GM12878 (cell line): Measurements from ENCODE around the gene FLOT1. TPM values are rescaled to one million over a fixed set of nuclear protein-coding genes. Genes with fewer than 3 reads are reported as not detected.

Source experiments
- ATAC-seq: fragments of 200-7000 bp; cut with Tn5 transposase; 3 replicates; pipeline ENCODE4 v1.9.1; 2020; ENCODE audit warnings: mild to moderate bottlenecking, moderate library complexity
- BruUV-seq: library from RNA; stranded (reverse); fragments of 400-500 nt; replicated peaks from 2 replicates; lab custom pipeline; 2021; lab: Mats Ljungman, UMichigan
- CTCF ChIA-PET: fragments of 300-600 bp; sonication (Branson Sonifier 250); formaldehyde crosslinking; extraction: SDS; loops from one replicate; lab custom pipeline; 2021; ENCODE audit warnings: inconsistent platforms; lab: Yijun Ruan, JAX
- POLR2A ChIA-PET: fragments of 350-600 bp; formaldehyde crosslinking; extraction: SDS; loops from one replicate; lab custom pipeline; 2021; ENCODE audit warnings: inconsistent platforms; lab: Charles Lee
- RAD21 ChIA-PET: fragments of 300-600 bp; sonication (Branson Sonifier 250); formaldehyde crosslinking; loops from one replicate; lab custom pipeline; 2023; ENCODE audit warnings: antibody characterized with exemption; ENCODE audit not compliant: unreplicated experiment; lab: Charles Lee
- SMC1A ChIA-PET: fragments of 300-600 bp; sonication (Branson Sonifier 250); formaldehyde crosslinking; loops from one replicate; lab custom pipeline; 2023; ENCODE audit not compliant: unreplicated experiment, uncharacterized antibody; lab: Charles Lee
- DNase-seq: peaks from one replicate; pipeline ENCODE4 v3.0.0-alpha.2; 2011; ENCODE audit warnings: low read depth, low spot score
- FAIRE-seq: peaks from 3 replicates; lab custom pipeline; 2011; peaks lifted over from hg19 to GRCh38; lab: Jason Lieb, UNC
- H2AFZ ChIP-seq: 2 replicates; pipeline ENCODE4 v1.6.0; 2011; ENCODE audit warnings: low read depth, low read length, control low read depth; ENCODE audit not compliant: control insufficient read depth
- H3K27ac ChIP-seq: 2 replicates; pipeline ENCODE4 v1.5.1; 2011; ENCODE audit warnings: control low read depth; ENCODE audit not compliant: control insufficient read depth, insufficient read depth
- H3K27me3 ChIP-seq, 2 experiments: replicated peaks in 1 of 2; 2 replicates each; pipeline versions ENCODE4 v1.6.0 to v1.6.1; 2011; ENCODE audit warnings: low read length in 1 of 2; ENCODE audit not compliant: control insufficient read depth in 2 of 2, insufficient read depth in 2 of 2
- H3K36me3 ChIP-seq, 2 experiments: 2 replicates each; pipeline ENCODE4 v1.5.1; 2011; ENCODE audit warnings: low read length in 1 of 2; ENCODE audit not compliant: control insufficient read depth in 2 of 2, insufficient read depth in 2 of 2
- H3K4me1 ChIP-seq: 2 replicates; pipeline ENCODE4 v1.6.1; 2011; ENCODE audit warnings: mild to moderate bottlenecking, low read length, moderate library complexity, mixed read lengths; ENCODE audit not compliant: control insufficient read depth, insufficient read depth
- H3K4me2 ChIP-seq: 2 replicates; pipeline ENCODE4 v1.6.0; 2011; ENCODE audit warnings: control low read depth; ENCODE audit not compliant: control insufficient read depth, insufficient read depth
- H3K4me3 ChIP-seq: fragments of 200-600 bp; sonication (generic); 2 replicates; pipeline ENCODE4 v1.5.1; 2016
- H3K79me2 ChIP-seq: 2 replicates; pipeline ENCODE4 v1.6.0; 2011; ENCODE audit warnings: low read length; ENCODE audit not compliant: control insufficient read depth, insufficient read depth
- H3K9ac ChIP-seq: 2 replicates; pipeline ENCODE4 v1.8.0; 2011; ENCODE audit warnings: low read length, control low read depth, mixed read lengths; ENCODE audit not compliant: control insufficient read depth, insufficient read depth
- H3K9me3 ChIP-seq: replicated peaks from 3 replicates; pipeline ENCODE4 v1.5.1; 2011; ENCODE audit warnings: mild to moderate bottlenecking, low read length; ENCODE audit not compliant: control insufficient read depth, insufficient read depth
- H4K20me1 ChIP-seq: 2 replicates; pipeline ENCODE4 v1.6.0; 2011; ENCODE audit not compliant: control insufficient read depth, insufficient read depth
- BHLHE40 ChIP-seq, 2 experiments: fragments of 450-650 bp in 1 of 2; IDR thresholded peaks; 2 replicates each; pipeline ENCODE4 v1.6.1; 2011 to 2017; ENCODE audit warnings: low read depth in 2 of 2, borderline replicate concordance in 1 of 2, improper control_type of control experiment in 1 of 2, low read length in 1 of 2, mild to moderate bottlenecking in 1 of 2
- CREM ChIP-seq: IDR thresholded peaks from 2 replicates; pipeline ENCODE4 v1.6.1; 2014; ENCODE audit warnings: antibody characterized with exemption, low read depth
- MEF2A ChIP-seq: IDR thresholded peaks from 2 replicates; pipeline ENCODE4 v1.6.1; 2011; ENCODE audit warnings: low read depth, mild to moderate bottlenecking, low read length, moderate library complexity; ENCODE audit not compliant: insufficient read depth
- NFIC ChIP-seq: IDR thresholded peaks from 2 replicates; pipeline ENCODE4 v1.6.1; 2012; ENCODE audit warnings: low read depth, mild to moderate bottlenecking, inconsistent platforms, low read length, moderate library complexity
- NRF1 ChIP-seq: conservative IDR thresholded peaks from 2 replicates; pipeline ENCODE4 v1.6.1; 2011; ENCODE audit warnings: mild to moderate bottlenecking, low read depth, low read length, improper control_type of control experiment
- RAD51 ChIP-seq: fragments of 450-650 bp; IDR thresholded peaks from 2 replicates; pipeline ENCODE4 v1.6.1; 2016; ENCODE audit warnings: moderate library complexity, mild to moderate bottlenecking, inconsistent platforms
- RUNX3 ChIP-seq: IDR thresholded peaks from 2 replicates; pipeline ENCODE4 v1.6.1; 2012; ENCODE audit warnings: low read length, inconsistent platforms
- ZNF274 ChIP-seq: IDR thresholded peaks from one replicate; pipeline ENCODE4 v1.8.0; 2011; ENCODE audit not compliant: insufficient read length, insufficient read depth
- WGBS: methylation state at CpG from one replicate; pipeline ENCODE4 v1.1.6; 2016; ENCODE audit warnings: low lambda C conversion rate; ENCODE audit not compliant: insufficient replicate concordance, insufficient coverage; ENCODE audit errors: missing lambda C conversion rate; 5-methylcytosine and 5-hydroxymethylcytosine counted together
- in situ Hi-C: fragments of 300-500 bp; cut with MboI; formaldehyde crosslinking; loops from 9 replicates; pipeline ENCODE4 v1.14.3; 2018; ENCODE audit warnings: mixed read lengths
- intact Hi-C: fragments of 100-400 bp; cut with micrococcal nuclease; formaldehyde crosslinking; loops from one replicate; pipeline ENCODE4 v1.14.2; 2022; ENCODE audit not compliant: unreplicated experiment
- polyA plus RNA-seq, 11 experiments: library from polyadenylated mRNA; depleted of rRNA in 4 of 11; unstranded in 6 of 11; stranded (reverse) in 5 of 11; fragments of >200 nt; fragmentation: Nextera tagmentation in 4 of 11; fragmentation: Illumina TruSeq in 1 of 11; extraction: Ambion mirVana in 4 of 11; extraction: Trizol in 1 of 11; gene quantifications; 1 replicate in 1 of 11; 2 replicates in 10 of 11; pipeline versions ENCODE4 v1.2.1 to v1.2.3, GENCODE V29; 2011 to 2016; ENCODE audit warnings: inconsistent platforms in 2 of 11, missing spikeins in 2 of 11, low read depth in 1 of 11
- total RNA-seq, 4 experiments: library from RNA; depleted of rRNA in 3 of 4; stranded (reverse); fragments of >200 nt in 3 of 4; fragmentation: Illumina TruSeq in 1 of 4; extraction: Trizol in 1 of 4; gene quantifications; 2 replicates each; pipeline versions ENCODE4 v1.2.1 to v1.2.3, GENCODE V29; 2013 to 2021
- TF ChIP-seq, protein P1 (sequence below): fragments of 450-650 bp; IDR thresholded peaks from 2 replicates; pipeline ENCODE4 v1.6.1; 2014; ENCODE audit warnings: mild to moderate bottlenecking
- TF ChIP-seq, protein P2 (sequence below): fragments of 150-350 bp; IDR thresholded peaks from 2 replicates; pipeline ENCODE4 v1.6.1; 2016; ENCODE audit warnings: low read depth, low read length
- TF ChIP-seq, protein P3 (sequence below): IDR thresholded peaks from 2 replicates; pipeline ENCODE4 v1.6.1; 2012; ENCODE audit warnings: mild to moderate bottlenecking, low read depth, low read length
- TF ChIP-seq, protein P4 (sequence below): fragments of 450-650 bp; IDR thresholded peaks from 2 replicates; pipeline ENCODE4 v1.6.1; 2016; ENCODE audit warnings: mild to moderate bottlenecking

Gene FLOT1
- total and polyA plus RNA-seq, 10 of the 15 experiments (the other 5 are each of a cell fraction or from before 2014, with no cell fraction given), result 12.3 to 153 (median 112) TPM

DNA sequence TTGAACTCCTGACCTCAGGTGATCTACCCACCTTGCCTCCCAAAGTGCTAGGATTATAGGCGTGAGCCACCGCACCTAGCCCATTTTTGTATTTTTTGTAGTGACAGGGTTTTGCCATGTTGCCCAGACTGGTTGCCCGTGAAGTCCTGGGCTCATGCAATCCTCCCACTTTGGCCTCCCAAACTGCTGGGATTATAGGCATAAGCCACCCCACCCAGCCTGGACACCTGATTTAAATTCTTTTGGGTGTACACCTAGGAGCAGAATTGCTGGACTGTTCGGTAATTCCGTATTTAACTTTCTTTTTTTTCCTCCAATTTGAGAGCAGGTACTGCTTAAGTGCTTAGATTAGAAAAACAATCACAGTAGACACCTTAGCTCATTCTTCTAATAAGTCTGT lies 46.1 kb downstream of the FLOT1 start:
- DNase-seq (no peak), ATAC-seq (no peak), FAIRE-seq (no peak)
- H3K9me3 ChIP-seq, result no peaks in the 10 kb centered on the region
- no peak overlapping the region for H3K27ac ChIP-seq
- H4K20me1 ChIP-seq, result no peaks in the 10 kb centered on the region
- ChIA-PET RAD21 (no interaction called here), POLR2A (interaction anchor here (1.1 to 1.8 kb wide), 3 partner anchors 8 to 21 kb away, joined by 4 to 7 read pairs (median 7); partner anchors contain the start of gene MDC1), CTCF (interaction anchor here (1.5 to 1.6 kb wide), 2 partner anchors 10 to 18 kb away, joined by 3 to 5 read pairs; no protein-coding TSS in a partner anchor), SMC1A (interaction anchor here (1.7 kb wide), 1 partner anchor 16 kb away, joined by 5 read pairs; no protein-coding TSS in a partner anchor)
- H3K4me3 ChIP-seq, result no peak overlapping the region
- H2AFZ ChIP-seq, result no peak overlapping the region
- no peaks in the 10 kb centered on the region for H3K4me1 ChIP-seq
- intact Hi-C loops, result no loop called here
- no peaks in the 10 kb centered on the region for H3K27me3 ChIP-seq
- no peaks in the 10 kb centered on the region for H3K79me2 ChIP-seq
- no peak overlapping the region for H3K4me2 ChIP-seq
- H3K9ac ChIP-seq, result no peak overlapping the region
- 99% methylated on average over 5 of the region's 5 CpGs for WGBS
- in situ Hi-C loops, result no loop called here
- BruUV-seq, result no TSS peak
- H3K36me3 ChIP-seq, result peaks cover 0 to 4% of the 10 kb centered on the region in 2 experiments; a peak in 1 of 4 replicates
- TF ChIP-seq RUNX3 (no peak), NRF1 (no peak), RAD51 (no peak), ZNF274 (no peak), NFIC (no peak), CREM (no peak), BHLHE40 (IDR thresholded peaks at IDR 0.05; ENCODE audit: borderline replicate concordance in 1 of 2, low read depth in 2 of 2, low read length in 1 of 2) (no peak), MEF2A (no peak)
- TF ChIP-seq, protein P1, sequence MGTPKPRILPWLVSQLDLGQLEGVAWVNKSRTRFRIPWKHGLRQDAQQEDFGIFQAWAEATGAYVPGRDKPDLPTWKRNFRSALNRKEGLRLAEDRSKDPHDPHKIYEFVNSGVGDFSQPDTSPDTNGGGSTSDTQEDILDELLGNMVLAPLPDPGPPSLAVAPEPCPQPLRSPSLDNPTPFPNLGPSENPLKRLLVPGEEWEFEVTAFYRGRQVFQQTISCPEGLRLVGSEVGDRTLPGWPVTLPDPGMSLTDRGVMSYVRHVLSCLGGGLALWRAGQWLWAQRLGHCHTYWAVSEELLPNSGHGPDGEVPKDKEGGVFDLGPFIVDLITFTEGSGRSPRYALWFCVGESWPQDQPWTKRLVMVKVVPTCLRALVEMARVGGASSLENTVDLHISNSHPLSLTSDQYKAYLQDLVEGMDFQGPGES, result no peak
- TF ChIP-seq, protein P2, sequence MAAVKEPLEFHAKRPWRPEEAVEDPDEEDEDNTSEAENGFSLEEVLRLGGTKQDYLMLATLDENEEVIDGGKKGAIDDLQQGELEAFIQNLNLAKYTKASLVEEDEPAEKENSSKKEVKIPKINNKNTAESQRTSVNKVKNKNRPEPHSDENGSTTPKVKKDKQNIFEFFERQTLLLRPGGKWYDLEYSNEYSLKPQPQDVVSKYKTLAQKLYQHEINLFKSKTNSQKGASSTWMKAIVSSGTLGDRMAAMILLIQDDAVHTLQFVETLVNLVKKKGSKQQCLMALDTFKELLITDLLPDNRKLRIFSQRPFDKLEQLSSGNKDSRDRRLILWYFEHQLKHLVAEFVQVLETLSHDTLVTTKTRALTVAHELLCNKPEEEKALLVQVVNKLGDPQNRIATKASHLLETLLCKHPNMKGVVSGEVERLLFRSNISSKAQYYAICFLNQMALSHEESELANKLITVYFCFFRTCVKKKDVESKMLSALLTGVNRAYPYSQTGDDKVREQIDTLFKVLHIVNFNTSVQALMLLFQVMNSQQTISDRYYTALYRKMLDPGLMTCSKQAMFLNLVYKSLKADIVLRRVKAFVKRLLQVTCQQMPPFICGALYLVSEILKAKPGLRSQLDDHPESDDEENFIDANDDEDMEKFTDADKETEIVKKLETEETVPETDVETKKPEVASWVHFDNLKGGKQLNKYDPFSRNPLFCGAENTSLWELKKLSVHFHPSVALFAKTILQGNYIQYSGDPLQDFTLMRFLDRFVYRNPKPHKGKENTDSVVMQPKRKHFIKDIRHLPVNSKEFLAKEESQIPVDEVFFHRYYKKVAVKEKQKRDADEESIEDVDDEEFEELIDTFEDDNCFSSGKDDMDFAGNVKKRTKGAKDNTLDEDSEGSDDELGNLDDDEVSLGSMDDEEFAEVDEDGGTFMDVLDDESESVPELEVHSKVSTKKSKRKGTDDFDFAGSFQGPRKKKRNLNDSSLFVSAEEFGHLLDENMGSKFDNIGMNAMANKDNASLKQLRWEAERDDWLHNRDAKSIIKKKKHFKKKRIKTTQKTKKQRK, result no peak
- TF ChIP-seq, protein P3, sequence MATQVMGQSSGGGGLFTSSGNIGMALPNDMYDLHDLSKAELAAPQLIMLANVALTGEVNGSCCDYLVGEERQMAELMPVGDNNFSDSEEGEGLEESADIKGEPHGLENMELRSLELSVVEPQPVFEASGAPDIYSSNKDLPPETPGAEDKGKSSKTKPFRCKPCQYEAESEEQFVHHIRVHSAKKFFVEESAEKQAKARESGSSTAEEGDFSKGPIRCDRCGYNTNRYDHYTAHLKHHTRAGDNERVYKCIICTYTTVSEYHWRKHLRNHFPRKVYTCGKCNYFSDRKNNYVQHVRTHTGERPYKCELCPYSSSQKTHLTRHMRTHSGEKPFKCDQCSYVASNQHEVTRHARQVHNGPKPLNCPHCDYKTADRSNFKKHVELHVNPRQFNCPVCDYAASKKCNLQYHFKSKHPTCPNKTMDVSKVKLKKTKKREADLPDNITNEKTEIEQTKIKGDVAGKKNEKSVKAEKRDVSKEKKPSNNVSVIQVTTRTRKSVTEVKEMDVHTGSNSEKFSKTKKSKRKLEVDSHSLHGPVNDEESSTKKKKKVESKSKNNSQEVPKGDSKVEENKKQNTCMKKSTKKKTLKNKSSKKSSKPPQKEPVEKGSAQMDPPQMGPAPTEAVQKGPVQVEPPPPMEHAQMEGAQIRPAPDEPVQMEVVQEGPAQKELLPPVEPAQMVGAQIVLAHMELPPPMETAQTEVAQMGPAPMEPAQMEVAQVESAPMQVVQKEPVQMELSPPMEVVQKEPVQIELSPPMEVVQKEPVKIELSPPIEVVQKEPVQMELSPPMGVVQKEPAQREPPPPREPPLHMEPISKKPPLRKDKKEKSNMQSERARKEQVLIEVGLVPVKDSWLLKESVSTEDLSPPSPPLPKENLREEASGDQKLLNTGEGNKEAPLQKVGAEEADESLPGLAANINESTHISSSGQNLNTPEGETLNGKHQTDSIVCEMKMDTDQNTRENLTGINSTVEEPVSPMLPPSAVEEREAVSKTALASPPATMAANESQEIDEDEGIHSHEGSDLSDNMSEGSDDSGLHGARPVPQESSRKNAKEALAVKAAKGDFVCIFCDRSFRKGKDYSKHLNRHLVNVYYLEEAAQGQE, result no peak
- TF ChIP-seq, protein P4, sequence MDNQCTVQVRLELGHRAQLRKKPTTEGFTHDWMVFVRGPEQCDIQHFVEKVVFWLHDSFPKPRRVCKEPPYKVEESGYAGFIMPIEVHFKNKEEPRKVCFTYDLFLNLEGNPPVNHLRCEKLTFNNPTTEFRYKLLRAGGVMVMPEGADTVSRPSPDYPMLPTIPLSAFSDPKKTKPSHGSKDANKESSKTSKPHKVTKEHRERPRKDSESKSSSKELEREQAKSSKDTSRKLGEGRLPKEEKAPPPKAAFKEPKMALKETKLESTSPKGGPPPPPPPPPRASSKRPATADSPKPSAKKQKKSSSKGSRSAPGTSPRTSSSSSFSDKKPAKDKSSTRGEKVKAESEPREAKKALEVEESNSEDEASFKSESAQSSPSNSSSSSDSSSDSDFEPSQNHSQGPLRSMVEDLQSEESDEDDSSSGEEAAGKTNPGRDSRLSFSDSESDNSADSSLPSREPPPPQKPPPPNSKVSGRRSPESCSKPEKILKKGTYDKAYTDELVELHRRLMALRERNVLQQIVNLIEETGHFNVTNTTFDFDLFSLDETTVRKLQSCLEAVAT, result no peak
